Breast epithelium (tissue), 3 donors: ENCODE measurements around the gene OLFM3.

Source experiments
- CTCF ChIP-seq, 3 donors: fragments of 450-650 bp; IDR thresholded peaks; one replicate each; pipeline ENCODE4 v1.5.1; 2016 to 2017; ENCODE audit warnings: antibody characterized with exemption in 3 of 3, mild to moderate bottlenecking in 3 of 3, moderate library complexity in 3 of 3
- POLR2A ChIP-seq: fragments of 450-650 bp; IDR thresholded peaks from one replicate; pipeline ENCODE4 v1.6.1; 2016; ENCODE audit warnings: antibody characterized with exemption, mild to moderate bottlenecking, moderate library complexity
- POLR2AphosphoS5 ChIP-seq, 3 donors: sonication (generic); formaldehyde crosslinking; IDR thresholded peaks; one replicate each; pipeline ENCODE4 v1.6.1; 2017; ENCODE audit warnings: antibody characterized with exemption in 3 of 3

DNA sequence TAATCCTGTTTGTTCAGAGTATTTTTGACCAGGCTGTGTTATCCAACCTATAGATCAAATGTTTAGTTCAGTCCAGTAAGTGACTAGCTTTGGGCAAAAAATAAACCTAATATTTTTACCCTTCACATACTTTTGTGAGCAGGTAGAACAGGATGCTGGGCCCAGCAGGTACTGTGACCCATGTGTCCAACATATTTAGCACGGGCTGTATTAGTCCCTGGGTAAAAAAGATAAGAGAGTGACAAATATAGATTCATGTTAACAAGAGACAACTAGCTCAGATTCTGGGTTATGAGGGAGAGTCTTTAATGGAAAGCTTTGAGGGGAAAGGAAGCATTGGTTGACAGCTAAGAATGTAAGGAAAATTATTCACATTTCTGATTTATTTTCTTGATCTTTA, 43.1 kb downstream of the OLFM3 start:
- TF ChIP-seq CTCF (IDR thresholded peaks at IDR 0.05) (no peak), POLR2A (no peak), POLR2AphosphoS5 (IDR thresholded peaks at IDR 0.05) (no peak)
